ENCODE data around the gene MAD1L1. TPM values are rescaled to one million over a fixed set of nuclear protein-coding genes. Genes with fewer than 3 reads are reported as not detected.

Gene MAD1L1
- total and polyA plus RNA-seq, 2 donors (not counting 1 experiment from before 2014, with no cell fraction given) = 9.8 to 29.4 TPM

GRCh38 chr7:1849351-1850041 lies 383.2 kb downstream of the MAD1L1 start:
- Histone ChIP-seq H3K27me3 (ENCODE audit: control insufficient read depth, insufficient read depth, low read length) (no peaks in the 10 kb centered on the region), H3K4me2 (ENCODE audit: extremely low read depth, insufficient read depth, low read length) (no peak overlapping the region), H2AFZ (ENCODE audit: low read length) (no peak overlapping the region), H3K27ac (ENCODE audit: insufficient read depth, low read length) (no peak overlapping the region), H3K4me1 (ENCODE audit: control insufficient read depth, extremely low read depth, insufficient read depth, low read length) (no peaks in the 10 kb centered on the region), H3K79me2 (ENCODE audit: control insufficient read depth, insufficient read depth, low read length) (no peaks in the 10 kb centered on the region), H3K4me3 (replicated peaks in 1 of 4; ENCODE audit: control extremely low read depth in 1 of 4, insufficient read depth in 1 of 4, low read depth in 3 of 4, low read length in 4 of 4) (no peak overlapping the region), H4K20me1 (ENCODE audit: control insufficient read depth, extremely low read depth, insufficient read depth, low read length) (no peaks in the 10 kb centered on the region), H3K36me3 (ENCODE audit: control insufficient read depth, insufficient read depth, low read length) (no peaks in the 10 kb centered on the region), H3K9ac (ENCODE audit: insufficient read depth, low read length) (no peak overlapping the region), H3K9me3 (ENCODE audit: control insufficient read depth, insufficient read depth, low read depth, low read length) (no peaks in the 10 kb centered on the region)
- no peak for DNase-seq (ENCODE audit: low read depth in 2 of 2)
- TF ChIP-seq EZH2 (IDR thresholded peaks at IDR 0.05; ENCODE audit: low read length, missing control alignments) = no peak
- no peak for TF ChIP-seq CTCF (conservative IDR thresholded peaks at IDR 0.05 in 1 of 2, IDR thresholded peaks at IDR 0.05 in 1 of 2; ENCODE audit: low read depth in 1 of 2, low read length in 2 of 2)

DNA sequence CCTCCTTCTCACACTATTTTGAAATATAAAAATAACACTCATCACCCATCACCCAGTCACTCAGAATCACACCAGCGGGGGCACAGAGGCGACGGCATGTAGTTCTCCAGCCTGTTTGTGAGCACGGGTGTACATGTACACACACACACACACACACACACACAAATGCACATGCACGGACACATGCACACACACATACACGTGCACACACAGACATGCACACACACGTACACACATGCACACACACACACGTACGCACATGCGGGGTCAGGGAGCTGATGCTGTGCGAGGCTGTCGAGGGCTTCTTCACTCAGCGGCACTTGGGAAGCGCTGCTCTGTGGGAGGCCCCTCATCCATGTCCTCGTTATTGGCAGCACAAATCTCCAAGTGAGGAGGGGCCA lies 383.8 kb downstream of the MAD1L1 start:
- no peak overlapping the region for H3K4me2 ChIP-seq (ENCODE audit: extremely low read depth, insufficient read depth, low read length)
- H3K4me3 ChIP-seq (replicated peaks in 1 of 4; ENCODE audit: control extremely low read depth in 1 of 4, insufficient read depth in 1 of 4, low read depth in 3 of 4, low read length in 4 of 4) = no peak overlapping the region
- no peak overlapping the region for H2AFZ ChIP-seq (ENCODE audit: low read length)
- no peak for TF ChIP-seq EZH2 (IDR thresholded peaks at IDR 0.05; ENCODE audit: low read length, missing control alignments)
- TF ChIP-seq CTCF (conservative IDR thresholded peaks at IDR 0.05 in 1 of 2, IDR thresholded peaks at IDR 0.05 in 1 of 2; ENCODE audit: low read depth in 1 of 2, low read length in 2 of 2) = no peak
- H3K36me3 ChIP-seq (ENCODE audit: control insufficient read depth, insufficient read depth, low read length) = no peaks in the 10 kb centered on the region
- H4K20me1 ChIP-seq (ENCODE audit: control insufficient read depth, extremely low read depth, insufficient read depth, low read length) = no peaks in the 10 kb centered on the region
- no peak for DNase-seq (ENCODE audit: low read depth in 2 of 2)
- no peaks in the 10 kb centered on the region for H3K79me2 ChIP-seq (ENCODE audit: control insufficient read depth, insufficient read depth, low read length)
- H3K9me3 ChIP-seq (ENCODE audit: control insufficient read depth, insufficient read depth, low read depth, low read length) = no peaks in the 10 kb centered on the region
- no peak overlapping the region for H3K9ac ChIP-seq (ENCODE audit: insufficient read depth, low read length)
- no peaks in the 10 kb centered on the region for H3K4me1 ChIP-seq (ENCODE audit: control insufficient read depth, extremely low read depth, insufficient read depth, low read length)
- no peaks in the 10 kb centered on the region for H3K27me3 ChIP-seq (ENCODE audit: control insufficient read depth, insufficient read depth, low read length)
- H3K27ac ChIP-seq (ENCODE audit: insufficient read depth, low read length) = no peak overlapping the region

DNA sequence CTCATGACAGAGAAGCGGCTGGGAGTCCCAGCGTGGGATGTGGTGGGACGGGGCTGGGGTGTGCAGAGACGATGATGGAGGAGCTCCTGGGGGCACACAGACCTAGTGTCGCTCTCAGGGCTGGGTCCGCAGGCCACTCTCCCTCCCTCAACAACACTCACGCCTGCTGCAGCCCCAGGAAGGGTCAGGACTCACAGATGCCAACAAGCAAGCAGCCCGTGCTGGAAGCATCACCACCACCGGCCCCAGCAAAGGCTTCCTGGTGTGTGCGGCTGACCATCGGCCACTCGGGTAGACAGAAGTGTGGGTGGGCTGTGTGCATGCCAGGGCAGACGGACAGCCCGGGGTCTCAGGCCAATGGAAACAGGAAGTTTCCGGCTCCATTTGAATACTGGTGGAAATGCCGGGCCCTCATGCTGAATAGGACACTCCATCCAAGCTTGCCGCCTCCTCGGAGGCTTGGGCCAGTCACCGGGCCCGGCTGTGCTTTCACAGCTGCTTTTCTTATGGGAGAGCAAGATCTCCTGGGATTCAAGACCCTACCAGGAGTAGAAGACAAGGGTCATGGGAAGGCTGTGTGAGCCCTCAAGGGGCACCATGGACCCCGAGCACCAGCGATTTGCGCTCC lies 384.6 kb downstream of the MAD1L1 start:
- H3K79me2 ChIP-seq (ENCODE audit: control insufficient read depth, insufficient read depth, low read length) = no peaks in the 10 kb centered on the region
- no peak overlapping the region for H3K4me3 ChIP-seq (replicated peaks in 1 of 4; ENCODE audit: control extremely low read depth in 1 of 4, insufficient read depth in 1 of 4, low read depth in 3 of 4, low read length in 4 of 4)
- no peak overlapping the region for H3K4me2 ChIP-seq (ENCODE audit: extremely low read depth, insufficient read depth, low read length)
- no peak overlapping the region for H2AFZ ChIP-seq (ENCODE audit: low read length)
- H4K20me1 ChIP-seq (ENCODE audit: control insufficient read depth, extremely low read depth, insufficient read depth, low read length) = no peaks in the 10 kb centered on the region
- no peaks in the 10 kb centered on the region for H3K27me3 ChIP-seq (ENCODE audit: control insufficient read depth, insufficient read depth, low read length)
- no peaks in the 10 kb centered on the region for H3K4me1 ChIP-seq (ENCODE audit: control insufficient read depth, extremely low read depth, insufficient read depth, low read length)
- H3K9ac ChIP-seq (ENCODE audit: insufficient read depth, low read length) = no peak overlapping the region
- TF ChIP-seq EZH2 (IDR thresholded peaks at IDR 0.05; ENCODE audit: low read length, missing control alignments) = no peak
- TF ChIP-seq CTCF (conservative IDR thresholded peaks at IDR 0.05 in 1 of 2, IDR thresholded peaks at IDR 0.05 in 1 of 2; ENCODE audit: low read depth in 1 of 2, low read length in 2 of 2) = no peak
- no peaks in the 10 kb centered on the region for H3K9me3 ChIP-seq (ENCODE audit: control insufficient read depth, insufficient read depth, low read depth, low read length)
- H3K27ac ChIP-seq (ENCODE audit: insufficient read depth, low read length) = no peak overlapping the region
- DNase-seq (ENCODE audit: low read depth in 2 of 2) = no peak
- no peaks in the 10 kb centered on the region for H3K36me3 ChIP-seq (ENCODE audit: control insufficient read depth, insufficient read depth, low read length)

Measured in fibroblast of lung (primary cell).